Hepatocyte (in vitro differentiated cells): ENCODE data around the gene GRB10.

Source experiments
- EZH2 ChIP-seq: fragments of 200-600 bp; sonication (generic); IDR thresholded peaks from 2 replicates; pipeline ENCODE4 v1.6.1; 2016; ENCODE audit warnings: antibody characterized with exemption, mild to moderate bottlenecking, borderline replicate concordance
- EZH2phosphoT487 ChIP-seq: fragments of 200-600 bp; sonication (generic); IDR thresholded peaks from one replicate; pipeline ENCODE4 v1.6.1; 2018; ENCODE audit warnings: antibody characterized with exemption, mild to moderate bottlenecking, low read depth, moderate library complexity; ENCODE audit not compliant: unreplicated experiment, severe bottlenecking
- TF ChIP-seq, protein P1 (sequence below): fragments of 200-600 bp; sonication (generic); IDR thresholded peaks from 2 replicates; pipeline ENCODE4 v1.5.1; 2016; ENCODE audit warnings: antibody characterized with exemption, mild to moderate bottlenecking; ENCODE audit not compliant: poor library complexity

DNA sequence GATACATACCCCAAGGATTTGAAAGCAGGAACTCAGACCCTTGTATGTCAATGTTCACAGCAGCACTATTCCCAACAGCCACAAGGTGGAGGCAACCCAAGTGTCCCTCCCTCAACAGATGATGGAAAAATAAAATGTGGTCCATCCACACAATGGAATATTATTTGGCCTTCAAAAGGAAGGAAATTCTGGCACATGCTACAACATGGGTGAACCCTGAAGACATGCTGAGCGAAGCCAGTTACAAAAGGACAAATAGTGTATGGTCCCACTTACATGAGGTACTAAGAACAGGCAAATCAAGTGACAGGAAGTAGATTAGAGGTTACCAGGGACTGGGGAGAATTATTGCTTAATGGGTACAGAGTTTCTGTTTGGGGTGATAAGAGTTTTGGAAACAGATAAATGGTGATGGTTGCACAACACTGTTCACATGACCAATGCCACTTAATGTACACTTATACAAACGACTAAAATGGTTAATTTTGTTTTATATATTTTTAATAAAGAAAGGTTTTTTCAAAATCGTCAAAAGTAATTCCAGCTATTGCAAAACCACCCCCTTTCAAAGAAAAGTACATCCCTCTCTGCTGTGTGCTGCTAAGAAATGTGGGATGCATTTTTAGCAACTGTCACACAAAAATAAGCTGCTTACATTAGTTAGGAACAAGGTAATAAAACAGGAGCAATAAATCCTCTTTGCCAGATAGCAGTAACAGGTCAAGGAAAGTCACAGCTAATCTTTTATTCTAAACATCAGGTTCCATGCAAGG lies 85.7 kb downstream of the GRB10 start:
- TF ChIP-seq, protein P1, sequence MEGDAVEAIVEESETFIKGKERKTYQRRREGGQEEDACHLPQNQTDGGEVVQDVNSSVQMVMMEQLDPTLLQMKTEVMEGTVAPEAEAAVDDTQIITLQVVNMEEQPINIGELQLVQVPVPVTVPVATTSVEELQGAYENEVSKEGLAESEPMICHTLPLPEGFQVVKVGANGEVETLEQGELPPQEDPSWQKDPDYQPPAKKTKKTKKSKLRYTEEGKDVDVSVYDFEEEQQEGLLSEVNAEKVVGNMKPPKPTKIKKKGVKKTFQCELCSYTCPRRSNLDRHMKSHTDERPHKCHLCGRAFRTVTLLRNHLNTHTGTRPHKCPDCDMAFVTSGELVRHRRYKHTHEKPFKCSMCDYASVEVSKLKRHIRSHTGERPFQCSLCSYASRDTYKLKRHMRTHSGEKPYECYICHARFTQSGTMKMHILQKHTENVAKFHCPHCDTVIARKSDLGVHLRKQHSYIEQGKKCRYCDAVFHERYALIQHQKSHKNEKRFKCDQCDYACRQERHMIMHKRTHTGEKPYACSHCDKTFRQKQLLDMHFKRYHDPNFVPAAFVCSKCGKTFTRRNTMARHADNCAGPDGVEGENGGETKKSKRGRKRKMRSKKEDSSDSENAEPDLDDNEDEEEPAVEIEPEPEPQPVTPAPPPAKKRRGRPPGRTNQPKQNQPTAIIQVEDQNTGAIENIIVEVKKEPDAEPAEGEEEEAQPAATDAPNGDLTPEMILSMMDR, result peak; percentile 40
- TF ChIP-seq EZH2 (no peak), EZH2phosphoT487 (no peak)
